GM21381 (cell line): ENCODE data around the gene PNPLA3.
"Not testable (repeated sequence)": the region's sequence is repeated elsewhere in the genome, so short reads cannot be mapped to it uniquely, and the experiment has no call there.

Experiments used
- ATAC-seq: cut with Tn5 transposase; IDR thresholded peaks from one replicate; pipeline ENCODE4 v1.9.1; 2021; ENCODE audit warnings: mild to moderate bottlenecking, moderate library complexity; ENCODE audit not compliant: unreplicated experiment

Gene PNPLA3

GRCh38 chr22:43889201-43889859 is 34.3 kb upstream of the PNPLA3 start:
- no peak for ATAC-seq

DNA sequence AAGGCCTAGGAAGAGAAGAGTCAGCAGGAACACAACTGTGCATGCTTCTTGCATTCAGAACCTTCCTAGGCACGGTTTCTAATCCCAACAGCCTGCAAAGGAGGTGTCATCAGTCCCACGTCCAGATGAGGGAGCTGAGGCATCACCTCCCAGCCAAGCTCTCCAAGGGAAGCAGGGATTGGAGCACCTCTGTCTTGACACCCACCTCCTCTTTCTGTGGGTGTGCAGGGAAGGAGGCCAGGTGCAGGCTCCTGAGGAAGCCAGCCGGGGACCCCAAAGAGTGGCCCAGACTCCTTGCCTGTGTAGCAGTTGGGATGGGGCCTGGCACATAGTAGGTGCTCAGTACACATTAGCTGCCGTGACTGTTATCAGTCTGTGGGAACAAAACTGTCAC is 33.7 kb upstream of the PNPLA3 start:
- no peak for ATAC-seq

DNA sequence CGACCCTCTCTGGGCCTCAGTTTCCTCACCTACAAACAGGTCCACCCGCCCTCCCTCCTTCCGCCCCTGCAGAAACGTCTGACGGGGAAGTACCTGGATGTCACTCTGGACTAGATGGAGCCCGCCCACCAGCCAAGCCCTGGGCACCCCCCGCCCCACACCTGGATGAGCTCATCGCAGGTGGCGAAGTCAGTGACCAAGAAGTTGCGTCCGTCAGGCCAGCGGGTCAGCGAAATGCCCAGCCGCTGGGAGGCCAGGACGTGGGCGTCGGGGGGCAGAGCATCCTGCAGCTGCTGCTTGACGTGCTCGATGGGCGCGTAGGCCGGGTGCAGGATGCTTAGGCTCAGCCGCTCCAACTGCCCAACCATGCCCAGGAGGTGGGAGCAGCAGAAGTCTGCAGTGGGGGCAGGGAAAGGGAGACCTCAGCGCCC is 32.7 kb upstream of the PNPLA3 start:
- no peak for ATAC-seq

DNA sequence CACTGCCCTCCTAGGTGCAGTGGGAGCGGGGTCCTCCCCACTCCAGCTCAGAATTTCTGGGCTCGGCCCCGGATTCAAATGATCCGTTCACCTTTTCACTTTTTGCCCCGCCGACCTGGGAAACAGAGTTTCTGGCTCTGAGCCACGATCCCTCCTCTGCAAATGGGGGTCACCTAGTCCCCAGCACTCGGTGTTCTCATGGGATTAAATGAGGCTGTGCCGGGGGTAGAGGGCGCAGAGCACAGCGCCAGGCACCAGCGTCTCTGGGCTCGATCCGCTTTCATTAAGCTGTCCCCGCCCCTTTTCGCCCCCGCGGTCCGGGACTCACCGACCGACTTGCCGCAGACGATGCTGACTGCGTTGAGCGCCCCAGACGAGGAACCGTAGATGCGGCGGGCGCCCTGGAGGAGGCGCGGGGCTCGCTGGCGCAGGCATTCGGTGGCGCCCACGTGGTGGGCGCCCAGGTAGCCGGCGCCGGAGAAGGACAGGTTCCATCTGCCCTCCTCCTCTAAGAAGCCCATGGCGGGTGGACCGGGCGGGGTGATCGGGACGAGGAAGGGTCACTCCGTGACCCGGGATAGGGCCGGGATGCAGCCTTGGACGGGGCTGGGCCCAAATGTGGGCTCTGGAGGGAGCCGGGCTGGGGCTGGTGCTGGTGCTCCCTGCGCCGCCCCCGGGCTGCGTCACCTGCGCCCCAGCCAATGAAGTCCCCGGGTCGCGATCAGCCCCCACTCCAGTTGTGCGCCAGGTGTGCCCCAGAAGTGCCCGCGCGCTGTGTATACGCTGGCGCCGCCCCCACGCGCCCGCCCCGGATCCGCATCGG is 32.0 kb upstream of the PNPLA3 start, which contains the start of gene PNPLA5:
PNPLA5 (minus strand) TSS at position 654 of the 823 bp plus-strand sequence; CDS start at position 521, 133 bp downstream.
- ATAC-seq = no peak

GRCh38 chr22:43892183-43892894 is 31.3 kb upstream of the PNPLA3 start:
- ATAC-seq = no peak

- ATAC-seq = no peak
Observed at GRCh38 chr22:43893266-43893665, 30.3 kb upstream of the PNPLA3 start.

DNA sequence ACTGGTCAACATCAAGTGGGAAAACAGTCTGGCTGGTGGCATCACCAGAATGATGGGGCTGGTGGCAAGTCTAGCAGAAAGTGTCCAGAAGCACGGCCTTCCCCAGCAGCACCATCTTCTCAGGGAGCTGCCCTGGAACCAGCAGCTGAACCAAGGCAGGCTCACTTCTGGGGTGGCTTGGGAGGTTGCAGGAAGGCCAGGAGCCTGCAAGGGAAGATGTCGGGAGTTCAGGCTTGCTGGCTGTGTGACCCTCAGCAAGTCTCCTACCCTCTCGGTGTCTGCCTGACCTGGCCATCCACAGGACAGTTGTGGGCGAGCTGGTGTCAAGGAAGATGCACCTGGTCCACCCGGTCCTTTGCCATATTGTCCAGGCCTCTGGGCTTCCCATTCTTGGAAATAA is 29.5 kb upstream of the PNPLA3 start:
- ATAC-seq = no peak

DNA sequence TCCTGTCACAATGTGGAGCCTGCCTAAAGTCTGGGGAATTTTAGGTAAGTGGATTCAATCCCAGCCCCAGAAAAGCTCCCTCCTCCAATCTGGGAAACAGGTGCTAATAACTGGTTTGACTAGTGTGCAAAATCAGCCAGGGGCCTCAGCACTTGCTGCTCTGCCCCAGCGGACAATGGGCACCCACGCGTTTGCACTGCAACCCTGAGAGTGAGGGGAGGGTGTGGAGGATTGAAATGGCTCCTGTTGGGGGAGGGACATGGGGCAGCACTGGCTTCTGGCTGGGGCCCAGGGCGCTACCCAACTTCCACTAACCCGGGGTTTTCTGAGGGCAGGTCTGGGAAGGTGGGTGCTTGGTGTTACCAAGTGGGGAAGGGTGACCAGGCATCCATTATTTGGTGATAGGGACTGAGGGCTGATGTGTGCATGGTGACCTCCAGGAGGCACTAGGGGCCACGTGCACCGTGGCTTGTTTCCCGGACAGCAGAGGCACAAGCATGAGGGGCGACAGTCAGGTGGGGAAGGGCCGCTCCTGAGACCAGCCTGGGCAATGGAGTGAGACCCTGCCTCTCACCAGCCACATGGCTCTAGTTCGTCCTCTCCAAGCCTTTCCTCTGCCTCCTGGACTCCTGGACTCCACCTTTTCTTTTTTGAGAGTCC is 27.5 kb upstream of the PNPLA3 start:
- no peak for ATAC-seq

DNA sequence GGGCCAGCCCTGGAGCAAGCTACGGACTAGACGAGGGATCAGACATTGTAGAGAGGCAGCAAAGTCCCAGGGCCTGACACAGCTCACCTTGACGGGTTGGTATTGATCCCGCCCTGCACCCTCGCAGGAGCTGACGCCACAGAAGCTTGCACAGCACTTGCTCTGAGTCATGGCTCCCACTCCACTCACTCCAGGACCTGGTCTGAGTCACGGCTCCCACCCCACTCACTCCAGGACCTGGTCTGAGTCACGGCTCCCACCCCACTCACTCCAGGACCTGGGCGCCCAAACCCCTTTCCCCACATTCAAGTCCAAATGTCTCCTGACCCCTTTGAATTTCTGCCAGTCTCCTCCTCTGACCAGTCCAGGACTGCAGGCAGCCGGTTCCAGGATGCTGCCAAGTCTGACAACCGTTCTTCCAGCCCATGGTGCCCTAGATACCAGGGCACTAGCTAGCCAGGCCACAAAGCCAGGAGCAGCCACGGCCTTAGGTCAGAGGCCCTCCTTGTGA is 25.8 kb upstream of the PNPLA3 start:
- no peak for ATAC-seq

DNA sequence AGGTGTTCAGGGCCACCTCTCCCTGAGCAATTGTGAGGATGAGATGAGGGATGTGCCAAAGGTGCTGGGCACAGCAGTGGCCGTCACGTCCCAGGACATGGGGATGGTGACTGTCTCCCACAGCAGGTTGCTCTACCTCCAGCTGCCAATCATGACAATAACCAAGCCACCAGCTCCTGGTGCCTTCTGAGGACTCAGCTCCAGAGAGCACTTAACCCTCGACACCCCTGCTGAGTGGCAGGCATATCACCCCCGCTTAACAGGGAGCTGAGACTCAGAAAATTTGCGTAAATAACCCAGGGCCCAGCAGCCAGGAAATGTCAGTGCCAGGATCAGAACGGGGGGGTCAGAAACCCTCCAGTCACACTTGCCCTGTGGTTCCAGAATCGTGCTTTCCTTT is 23.4 kb upstream of the PNPLA3 start:
- no peak for ATAC-seq

DNA sequence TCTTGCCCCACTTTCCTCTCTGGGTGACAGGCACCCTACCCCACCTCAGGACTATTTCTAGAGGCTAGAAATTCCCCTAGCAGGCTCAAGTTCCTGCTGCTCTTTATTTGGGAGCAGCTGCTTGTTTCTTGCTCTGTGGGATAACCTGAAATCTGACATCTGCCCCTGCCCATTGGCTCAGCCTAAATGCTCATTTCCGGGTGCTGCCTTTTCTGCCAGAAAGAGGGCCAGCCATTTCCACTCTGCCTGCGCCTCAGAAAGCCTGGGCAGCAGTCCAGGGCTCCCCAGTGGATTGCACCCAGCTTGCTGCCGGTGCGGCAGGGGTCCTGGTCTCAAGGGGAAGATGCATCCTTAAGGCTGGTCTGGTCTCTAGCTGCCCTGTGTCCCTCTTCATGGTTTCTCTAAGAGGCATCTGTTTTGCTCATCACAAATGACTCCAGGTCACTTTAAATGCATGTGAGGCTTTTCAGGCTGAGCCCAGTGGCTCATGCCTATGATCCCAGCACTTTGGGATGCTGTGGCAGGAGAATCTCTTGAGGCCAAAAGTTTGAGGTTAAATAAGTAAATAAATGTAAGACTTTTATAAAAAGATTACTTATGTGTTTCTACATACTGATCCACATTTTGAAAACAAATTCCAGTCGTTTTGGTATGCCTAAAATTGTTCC is 21.5 kb upstream of the PNPLA3 start:
- ATAC-seq = no peak

- ATAC-seq = not testable (repeated sequence)
Observed at GRCh38 chr22:43903033-43903432, 20.6 kb upstream of the PNPLA3 start.

DNA sequence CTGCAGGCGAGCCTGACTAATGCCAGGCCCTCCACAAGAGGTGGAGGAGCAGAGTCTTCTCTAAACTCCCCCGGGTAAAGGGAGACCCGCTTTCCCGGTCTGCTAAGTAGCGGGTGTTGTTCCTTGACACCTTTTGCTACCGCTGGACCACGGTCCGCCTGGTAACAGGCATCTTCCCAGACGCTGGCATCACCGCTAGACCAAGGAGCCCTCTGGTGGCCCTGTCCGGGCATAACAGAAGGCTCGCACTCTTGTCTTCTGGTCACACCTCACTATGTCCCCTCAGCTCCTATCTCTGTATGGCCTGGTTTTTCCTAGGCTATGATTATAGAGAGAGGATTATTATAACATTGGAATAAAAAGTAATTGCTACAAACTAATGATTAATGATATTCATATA is 19.2 kb upstream of the PNPLA3 start:
- ATAC-seq = not testable (repeated sequence)

- ATAC-seq = no peak
Observed at GRCh38 chr22:43905681-43906080, 17.9 kb upstream of the PNPLA3 start.

GRCh38 chr22:43909708-43910107 is 13.9 kb upstream of the PNPLA3 start:
- ATAC-seq = no peak

DNA sequence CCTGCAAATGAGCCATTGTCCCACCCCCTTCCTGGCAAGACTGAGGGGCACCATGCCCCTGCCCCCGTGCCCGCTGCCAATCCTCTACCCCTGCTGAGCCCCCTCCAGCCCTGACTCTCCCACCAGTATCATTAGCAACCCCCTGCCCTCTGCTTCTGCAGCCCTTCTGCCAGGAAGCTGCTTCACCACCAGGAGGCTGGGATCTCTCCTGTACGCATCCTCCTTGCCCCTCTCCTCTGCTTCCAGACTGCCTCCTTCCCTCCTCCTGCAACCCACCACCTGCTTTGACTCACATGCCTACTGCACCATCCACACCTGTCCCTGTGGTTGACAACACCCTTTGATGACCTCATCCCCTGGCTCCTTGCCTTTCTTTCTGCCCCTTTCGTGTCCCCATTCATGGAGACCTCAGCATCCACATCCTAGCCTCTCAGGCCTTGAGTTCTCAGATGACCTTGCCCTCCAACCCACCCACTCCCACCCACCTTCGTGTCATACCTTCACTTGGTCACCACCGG is 13.4 kb upstream of the PNPLA3 start:
- ATAC-seq = no peak

DNA sequence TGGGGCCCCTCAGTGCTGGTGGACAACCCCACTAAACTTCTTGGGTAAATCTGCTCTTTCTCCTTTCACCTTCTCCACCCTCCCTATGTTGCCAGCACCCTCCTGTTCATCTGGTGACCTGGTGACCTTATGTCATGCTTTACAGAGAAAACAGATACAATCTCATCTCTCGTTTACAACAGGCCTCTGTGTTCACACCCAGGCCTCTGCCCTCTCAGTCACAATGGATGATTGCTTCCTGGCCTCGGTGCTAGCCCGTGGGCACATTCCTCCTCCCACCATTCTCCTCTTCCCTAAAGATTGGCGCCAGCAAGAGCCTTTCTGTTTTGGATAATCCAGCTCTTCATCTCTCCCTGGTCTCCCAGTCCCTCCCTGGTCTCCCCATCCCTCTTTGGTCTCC is 12.3 kb upstream of the PNPLA3 start:
- no peak for ATAC-seq

GRCh38 chr22:43917521-43917920 is 6.1 kb upstream of the PNPLA3 start:
- no peak for ATAC-seq

DNA sequence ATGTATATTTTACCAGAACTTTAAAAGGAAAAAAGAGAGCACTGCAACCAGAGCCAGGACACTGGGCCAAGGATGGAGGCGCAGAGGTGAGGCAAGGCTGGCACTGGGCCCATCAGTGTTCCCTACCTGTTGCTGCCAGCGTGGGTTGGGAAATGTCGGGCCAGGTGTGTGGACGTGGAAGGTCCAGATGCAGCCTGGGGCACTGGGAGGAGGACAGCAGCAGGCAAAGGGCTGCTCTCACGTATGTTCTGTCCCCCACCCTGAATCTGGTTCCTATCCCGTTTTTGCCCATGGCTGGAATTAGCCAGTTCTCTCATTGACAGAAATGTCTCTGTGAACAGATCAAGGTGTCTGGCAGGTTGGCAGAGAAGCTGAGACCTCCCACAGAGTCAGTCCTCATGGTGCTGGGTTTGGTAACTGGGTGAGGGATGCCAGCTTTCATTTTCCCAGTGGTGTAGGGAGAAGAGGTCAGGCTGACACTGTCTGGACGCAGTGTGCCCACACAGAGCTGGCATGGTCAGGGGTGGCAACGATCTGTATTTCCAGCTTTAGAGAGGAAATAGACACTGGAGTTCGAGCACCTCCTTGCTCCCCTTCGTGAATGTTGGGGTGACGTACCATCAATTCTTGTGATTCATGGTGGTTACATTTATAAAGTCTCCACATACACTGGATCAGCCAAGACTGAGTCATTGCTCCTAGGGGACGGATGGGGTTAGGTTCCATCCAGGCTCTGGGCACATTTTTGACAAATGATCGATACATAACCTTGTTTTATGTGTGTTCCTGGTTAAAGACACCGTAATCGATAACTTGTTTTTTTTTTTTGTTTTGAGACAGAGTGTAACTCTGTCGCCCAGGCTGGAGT is 4.3 kb upstream of the PNPLA3 start:
- no peak for ATAC-seq
